GM23338 (cell line): Measurements from ENCODE around the gene FCRLA. TPM values are rescaled to one million over a fixed set of nuclear protein-coding genes. Genes with fewer than 3 reads are reported as not detected.

Source experiments
- ATAC-seq: fragments of 200-7000 bp; cut with Tn5 transposase; 3 replicates; pipeline ENCODE4 v1.9.1; 2020
- DNase-seq: peaks from one replicate; pipeline ENCODE4 v3.0.0-alpha.2; 2015; ENCODE audit warnings: low spot score
- H2AFZ ChIP-seq: fragments of 200-600 bp; sonication (generic); 2 replicates; pipeline ENCODE4 v1.8.0; 2016; ENCODE audit warnings: antibody characterized with exemption, mild to moderate bottlenecking, moderate library complexity
- H3F3A ChIP-seq: fragments of 200-600 bp; sonication (generic); replicated peaks from 2 replicates; pipeline ENCODE4 v1.8.0; 2017; ENCODE audit warnings: antibody characterized with exemption, mixed run types, low read depth
- H3K27ac ChIP-seq: fragments of 200-600 bp; sonication (generic); 2 replicates; pipeline ENCODE4 v1.6.1; 2016; ENCODE audit warnings: low read depth
- H3K27me3 ChIP-seq: fragments of 200-600 bp; sonication (generic); 2 replicates; pipeline ENCODE4 v1.8.0; 2016; ENCODE audit warnings: mild to moderate bottlenecking, mixed run types, moderate library complexity; ENCODE audit not compliant: insufficient read depth
- H3K36me3 ChIP-seq: fragments of 200-600 bp; sonication (generic); 2 replicates; pipeline ENCODE4 v1.8.0; 2016; ENCODE audit warnings: mild to moderate bottlenecking; ENCODE audit not compliant: insufficient read depth
- H3K4me1 ChIP-seq: fragments of 200-600 bp; sonication (generic); 2 replicates; pipeline ENCODE4 v1.8.0; 2016; ENCODE audit warnings: mild to moderate bottlenecking, moderate library complexity; ENCODE audit not compliant: insufficient read depth
- H3K4me2 ChIP-seq: fragments of 200-600 bp; sonication (generic); 2 replicates; pipeline ENCODE4 v1.7.1; 2017; ENCODE audit warnings: mixed run types
- H3K4me3 ChIP-seq: fragments of 200-600 bp; sonication (generic); 2 replicates; pipeline ENCODE4 v1.6.1; 2016; ENCODE audit warnings: mixed run types
- H3K79me2 ChIP-seq: fragments of 200-600 bp; sonication (generic); replicated peaks from 2 replicates; pipeline ENCODE4 v1.8.0; 2017; ENCODE audit warnings: mild to moderate bottlenecking; ENCODE audit not compliant: insufficient read depth
- H3K9me2 ChIP-seq: fragments of 200-600 bp; sonication (generic); 2 replicates; pipeline ENCODE4 v1.8.0; 2017; ENCODE audit not compliant: insufficient read depth
- H4K20me1 ChIP-seq: fragments of 200-600 bp; sonication (generic); replicated peaks from 2 replicates; pipeline ENCODE4 v1.8.0; 2017; ENCODE audit warnings: mild to moderate bottlenecking; ENCODE audit not compliant: insufficient read depth
- H3K27ac Mint-ChIP-seq: 2 replicates; pipeline ENCODE4 v1.8.0; 2020; ENCODE audit warnings: inconsistent platforms, mild to moderate bottlenecking, moderate library complexity, mixed read lengths
- H3K27me3 Mint-ChIP-seq: 3 replicates; pipeline ENCODE4 v1.8.0; 2022; ENCODE audit warnings: low read depth, mild to moderate bottlenecking, moderate library complexity, mixed read lengths, inconsistent platforms; ENCODE audit not compliant: insufficient read depth, poor library complexity
- H3K36me3 Mint-ChIP-seq: 3 replicates; pipeline ENCODE4 v1.8.0; 2021; ENCODE audit warnings: low read depth, mild to moderate bottlenecking, inconsistent platforms, moderate library complexity, mixed read lengths
- H3K4me1 Mint-ChIP-seq: 3 replicates; pipeline ENCODE4 v1.8.0; 2020; ENCODE audit warnings: mild to moderate bottlenecking, inconsistent platforms, mixed read lengths
- H3K4me3 Mint-ChIP-seq: 3 replicates; pipeline ENCODE4 v1.8.0; 2021; ENCODE audit warnings: moderate library complexity, mild to moderate bottlenecking, inconsistent platforms, mixed read lengths
- H3K9me3 Mint-ChIP-seq: 3 replicates; pipeline ENCODE4 v1.8.0; 2020; ENCODE audit warnings: moderate library complexity, mild to moderate bottlenecking, inconsistent platforms, mixed read lengths
- CREB1 ChIP-seq: fragments of 250-450 bp; sonication (Bioruptor Pico); IDR thresholded peaks from 2 replicates; pipeline ENCODE4 v1.5.0; 2020; ENCODE audit warnings: low read depth, mild to moderate bottlenecking, moderate library complexity
- EZH2 ChIP-seq: fragments of 200-600 bp; sonication (generic); IDR thresholded peaks from one replicate; pipeline ENCODE4 v1.8.0; 2017; ENCODE audit warnings: antibody characterized with exemption, mild to moderate bottlenecking, low read depth; ENCODE audit not compliant: unreplicated experiment
- EZH2phosphoT487 ChIP-seq: fragments of 200-600 bp; sonication (generic); IDR thresholded peaks from one replicate; pipeline ENCODE4 v1.8.1; 2018; ENCODE audit warnings: antibody characterized with exemption; ENCODE audit not compliant: unreplicated experiment
- JUNB ChIP-seq: IDR thresholded peaks from one replicate; pipeline ENCODE4 v1.6.1; 2016; ENCODE audit warnings: antibody characterized with exemption; ENCODE audit not compliant: unreplicated experiment
- NANOG ChIP-seq: IDR thresholded peaks from 2 replicates; pipeline ENCODE4 v1.6.1; 2016; ENCODE audit warnings: antibody characterized with exemption, borderline replicate concordance
- POLR2AphosphoS5 ChIP-seq: IDR thresholded peaks from 2 replicates; pipeline ENCODE4 v1.6.1; 2016; ENCODE audit warnings: antibody characterized with exemption, low read depth
- STAT1 ChIP-seq: IDR thresholded peaks from one replicate; pipeline ENCODE4 v1.6.1; 2016; ENCODE audit warnings: antibody characterized with exemption; ENCODE audit not compliant: unreplicated experiment
- ZNF114 ChIP-seq: fragments of 250-450 bp; sonication (Bioruptor Pico); IDR thresholded peaks from 2 replicates; pipeline ENCODE4 v1.5.0; 2020; ENCODE audit warnings: mild to moderate bottlenecking, moderate library complexity
- ZNF331 ChIP-seq: fragments of 250-450 bp; sonication (Bioruptor Pico); IDR thresholded peaks from 2 replicates; pipeline ENCODE4 v1.5.0; 2020; ENCODE audit warnings: low read depth, mild to moderate bottlenecking, moderate library complexity
- polyA plus RNA-seq: library from polyadenylated mRNA; unstranded; fragments of >200 nt; fragmentation: Nextera tagmentation; extraction: Ambion mirVana; gene quantifications from 2 replicates; pipeline ENCODE4 v1.2.1, GENCODE V29; 2016
- total RNA-seq: library from RNA; depleted of rRNA; stranded (reverse); fragments of >200 nt; shearing (Covaris generic); gene quantifications from 2 replicates; pipeline ENCODE4 v1.2.3, GENCODE V29; 2014
- TF ChIP-seq, protein P1 (sequence below): fragments of 250-450 bp; sonication (Bioruptor Pico); IDR thresholded peaks from 2 replicates; pipeline ENCODE4 v1.5.0; 2020; ENCODE audit warnings: mild to moderate bottlenecking, moderate library complexity
- TF ChIP-seq, protein P2 (sequence below): IDR thresholded peaks from 2 replicates; pipeline ENCODE4 v1.6.1; 2016; ENCODE audit warnings: antibody characterized with exemption
- TF ChIP-seq, protein P3 (sequence below), 2 experiments: fragments of 200-600 bp in 1 of 2; sonication (generic) in 1 of 2; conservative IDR thresholded peaks; 2 replicates each; pipeline versions ENCODE4 v1.5.1 to v1.6.1; 2016 to 2017; ENCODE audit warnings: antibody characterized with exemption in 2 of 2, low read depth in 2 of 2, mild to moderate bottlenecking in 2 of 2, moderate library complexity in 1 of 2
- TF ChIP-seq, protein P4 (sequence below): IDR thresholded peaks from one replicate; pipeline ENCODE4 v1.6.1; 2018; ENCODE audit warnings: antibody characterized with exemption; ENCODE audit not compliant: unreplicated experiment

FCRLA gene
- total and polyA plus RNA-seq, 2 experiments from 2014 or later, result 0.24 TPM; not detected in 1

DNA sequence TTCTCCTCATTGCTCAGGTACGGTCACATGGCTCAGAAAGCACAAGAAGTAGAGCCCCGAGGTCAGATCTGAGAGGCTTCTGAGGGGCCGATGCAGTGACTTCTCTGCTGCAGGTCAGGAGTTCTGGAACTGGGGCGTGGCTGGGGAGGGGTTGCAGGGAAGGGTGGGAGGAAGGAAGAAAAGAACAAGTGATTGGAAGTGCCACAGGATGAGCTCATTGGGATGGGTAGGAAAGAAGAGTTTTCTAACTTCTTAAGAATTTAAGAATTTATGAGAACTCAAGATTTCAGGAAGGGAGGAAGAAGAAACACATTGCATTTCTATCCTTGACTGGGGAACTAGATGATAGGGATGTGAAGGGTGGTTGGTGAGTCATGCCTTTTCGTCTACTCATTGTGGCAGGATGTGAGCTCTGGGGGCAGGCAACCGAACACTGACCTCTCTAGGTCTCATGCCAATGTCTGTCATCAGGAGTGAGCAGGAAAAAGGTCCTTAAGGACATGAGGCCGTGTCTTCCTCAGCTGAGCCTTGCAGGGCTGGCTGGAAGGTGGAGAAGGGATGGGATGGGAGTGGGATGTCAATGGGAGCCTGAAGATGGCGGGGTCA is 14.8 kb downstream of the FCRLA start:
- Histone ChIP-seq H2AFZ (no peak overlapping the region), H3K79me2 (no peaks in the 10 kb centered on the region), H3K27ac (no peak overlapping the region), H3K36me3 (no peaks in the 10 kb centered on the region), H3K4me1 (no peaks in the 10 kb centered on the region; the same call in 1 of the 2 replicates), H3K27me3 (peaks cover 39% of the 10 kb centered on the region), H3F3A (no peaks in the 10 kb centered on the region), H3K4me3 (no peak overlapping the region), H3K9me2 (0 out of 2 replicates have a peak, but pooled peaks cover 2% of the 10 kb centered on the region), H3K4me2 (no peak overlapping the region), H4K20me1 (no peaks in the 10 kb centered on the region)
- Mint-ChIP-seq H3K36me3 (no peaks in the 10 kb centered on the region), H3K27ac (no peak overlapping the region), H3K4me3 (no peak overlapping the region), H3K27me3 (peaks cover 34% of the 10 kb centered on the region), H3K4me1 (peaks cover 6% of the 10 kb centered on the region; the same call in 2 of the 3 replicates), H3K9me3 (no peaks in the 10 kb centered on the region; the same call in 2 of the 3 replicates)
- no peak for ATAC-seq
- TF ChIP-seq NANOG (no peak), POLR2AphosphoS5 (no peak), CREB1 (no peak), EZH2 (no peak), ZNF331 (CRISPR knock-in tag) (no peak), ZNF114 (CRISPR knock-in tag) (no peak), JUNB (no peak), STAT1 (no peak), EZH2phosphoT487 (no peak)
- TF ChIP-seq, protein P1, sequence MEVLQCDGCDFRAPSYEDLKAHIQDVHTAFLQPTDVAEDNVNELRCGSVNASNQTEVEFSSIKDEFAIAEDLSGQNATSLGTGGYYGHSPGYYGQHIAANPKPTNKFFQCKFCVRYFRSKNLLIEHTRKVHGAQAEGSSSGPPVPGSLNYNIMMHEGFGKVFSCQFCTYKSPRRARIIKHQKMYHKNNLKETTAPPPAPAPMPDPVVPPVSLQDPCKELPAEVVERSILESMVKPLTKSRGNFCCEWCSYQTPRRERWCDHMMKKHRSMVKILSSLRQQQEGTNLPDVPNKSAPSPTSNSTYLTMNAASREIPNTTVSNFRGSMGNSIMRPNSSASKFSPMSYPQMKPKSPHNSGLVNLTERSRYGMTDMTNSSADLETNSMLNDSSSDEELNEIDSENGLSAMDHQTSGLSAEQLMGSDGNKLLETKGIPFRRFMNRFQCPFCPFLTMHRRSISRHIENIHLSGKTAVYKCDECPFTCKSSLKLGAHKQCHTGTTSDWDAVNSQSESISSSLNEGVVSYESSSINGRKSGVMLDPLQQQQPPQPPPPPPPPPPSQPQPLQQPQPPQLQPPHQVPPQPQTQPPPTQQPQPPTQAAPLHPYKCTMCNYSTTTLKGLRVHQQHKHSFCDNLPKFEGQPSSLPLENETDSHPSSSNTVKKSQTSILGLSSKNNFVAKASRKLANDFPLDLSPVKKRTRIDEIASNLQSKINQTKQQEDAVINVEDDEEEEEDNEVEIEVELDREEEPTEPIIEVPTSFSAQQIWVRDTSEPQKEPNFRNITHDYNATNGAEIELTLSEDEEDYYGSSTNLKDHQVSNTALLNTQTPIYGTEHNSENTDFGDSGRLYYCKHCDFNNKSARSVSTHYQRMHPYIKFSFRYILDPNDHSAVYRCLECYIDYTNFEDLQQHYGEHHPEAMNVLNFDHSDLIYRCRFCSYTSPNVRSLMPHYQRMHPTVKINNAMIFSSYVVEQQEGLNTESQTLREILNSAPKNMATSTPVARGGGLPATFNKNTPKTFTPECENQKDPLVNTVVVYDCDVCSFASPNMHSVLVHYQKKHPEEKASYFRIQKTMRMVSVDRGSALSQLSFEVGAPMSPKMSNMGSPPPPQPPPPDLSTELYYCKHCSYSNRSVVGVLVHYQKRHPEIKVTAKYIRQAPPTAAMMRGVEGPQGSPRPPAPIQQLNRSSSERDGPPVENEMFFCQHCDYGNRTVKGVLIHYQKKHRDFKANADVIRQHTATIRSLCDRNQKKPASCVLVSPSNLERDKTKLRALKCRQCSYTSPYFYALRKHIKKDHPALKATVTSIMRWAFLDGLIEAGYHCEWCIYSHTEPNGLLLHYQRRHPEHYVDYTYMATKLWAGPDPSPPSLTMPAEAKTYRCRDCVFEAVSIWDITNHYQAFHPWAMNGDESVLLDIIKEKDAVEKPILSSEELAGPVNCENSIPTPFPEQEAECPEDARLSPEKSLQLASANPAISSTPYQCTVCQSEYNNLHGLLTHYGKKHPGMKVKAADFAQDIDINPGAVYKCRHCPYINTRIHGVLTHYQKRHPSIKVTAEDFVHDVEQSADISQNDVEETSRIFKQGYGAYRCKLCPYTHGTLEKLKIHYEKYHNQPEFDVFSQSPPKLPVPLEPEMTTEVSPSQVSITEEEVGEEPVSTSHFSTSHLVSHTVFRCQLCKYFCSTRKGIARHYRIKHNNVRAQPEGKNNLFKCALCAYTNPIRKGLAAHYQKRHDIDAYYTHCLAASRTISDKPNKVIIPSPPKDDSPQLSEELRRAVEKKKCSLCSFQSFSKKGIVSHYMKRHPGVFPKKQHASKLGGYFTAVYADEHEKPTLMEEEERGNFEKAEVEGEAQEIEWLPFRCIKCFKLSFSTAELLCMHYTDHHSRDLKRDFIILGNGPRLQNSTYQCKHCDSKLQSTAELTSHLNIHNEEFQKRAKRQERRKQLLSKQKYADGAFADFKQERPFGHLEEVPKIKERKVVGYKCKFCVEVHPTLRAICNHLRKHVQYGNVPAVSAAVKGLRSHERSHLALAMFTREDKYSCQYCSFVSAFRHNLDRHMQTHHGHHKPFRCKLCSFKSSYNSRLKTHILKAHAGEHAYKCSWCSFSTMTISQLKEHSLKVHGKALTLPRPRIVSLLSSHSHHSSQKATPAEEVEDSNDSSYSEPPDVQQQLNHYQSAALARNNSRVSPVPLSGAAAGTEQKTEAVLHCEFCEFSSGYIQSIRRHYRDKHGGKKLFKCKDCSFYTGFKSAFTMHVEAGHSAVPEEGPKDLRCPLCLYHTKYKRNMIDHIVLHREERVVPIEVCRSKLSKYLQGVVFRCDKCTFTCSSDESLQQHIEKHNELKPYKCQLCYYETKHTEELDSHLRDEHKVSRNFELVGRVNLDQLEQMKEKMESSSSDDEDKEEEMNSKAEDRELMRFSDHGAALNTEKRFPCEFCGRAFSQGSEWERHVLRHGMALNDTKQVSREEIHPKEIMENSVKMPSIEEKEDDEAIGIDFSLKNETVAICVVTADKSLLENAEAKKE (CRISPR knock-in tag), result no peak
- TF ChIP-seq, protein P2, sequence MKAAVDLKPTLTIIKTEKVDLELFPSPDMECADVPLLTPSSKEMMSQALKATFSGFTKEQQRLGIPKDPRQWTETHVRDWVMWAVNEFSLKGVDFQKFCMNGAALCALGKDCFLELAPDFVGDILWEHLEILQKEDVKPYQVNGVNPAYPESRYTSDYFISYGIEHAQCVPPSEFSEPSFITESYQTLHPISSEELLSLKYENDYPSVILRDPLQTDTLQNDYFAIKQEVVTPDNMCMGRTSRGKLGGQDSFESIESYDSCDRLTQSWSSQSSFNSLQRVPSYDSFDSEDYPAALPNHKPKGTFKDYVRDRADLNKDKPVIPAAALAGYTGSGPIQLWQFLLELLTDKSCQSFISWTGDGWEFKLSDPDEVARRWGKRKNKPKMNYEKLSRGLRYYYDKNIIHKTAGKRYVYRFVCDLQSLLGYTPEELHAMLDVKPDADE, result no peak
- TF ChIP-seq, protein P3, sequence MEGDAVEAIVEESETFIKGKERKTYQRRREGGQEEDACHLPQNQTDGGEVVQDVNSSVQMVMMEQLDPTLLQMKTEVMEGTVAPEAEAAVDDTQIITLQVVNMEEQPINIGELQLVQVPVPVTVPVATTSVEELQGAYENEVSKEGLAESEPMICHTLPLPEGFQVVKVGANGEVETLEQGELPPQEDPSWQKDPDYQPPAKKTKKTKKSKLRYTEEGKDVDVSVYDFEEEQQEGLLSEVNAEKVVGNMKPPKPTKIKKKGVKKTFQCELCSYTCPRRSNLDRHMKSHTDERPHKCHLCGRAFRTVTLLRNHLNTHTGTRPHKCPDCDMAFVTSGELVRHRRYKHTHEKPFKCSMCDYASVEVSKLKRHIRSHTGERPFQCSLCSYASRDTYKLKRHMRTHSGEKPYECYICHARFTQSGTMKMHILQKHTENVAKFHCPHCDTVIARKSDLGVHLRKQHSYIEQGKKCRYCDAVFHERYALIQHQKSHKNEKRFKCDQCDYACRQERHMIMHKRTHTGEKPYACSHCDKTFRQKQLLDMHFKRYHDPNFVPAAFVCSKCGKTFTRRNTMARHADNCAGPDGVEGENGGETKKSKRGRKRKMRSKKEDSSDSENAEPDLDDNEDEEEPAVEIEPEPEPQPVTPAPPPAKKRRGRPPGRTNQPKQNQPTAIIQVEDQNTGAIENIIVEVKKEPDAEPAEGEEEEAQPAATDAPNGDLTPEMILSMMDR (conservative IDR thresholded peaks at IDR 0.05; ENCODE audit: low read depth in 2 of 2), result no peak
- TF ChIP-seq, protein P4, sequence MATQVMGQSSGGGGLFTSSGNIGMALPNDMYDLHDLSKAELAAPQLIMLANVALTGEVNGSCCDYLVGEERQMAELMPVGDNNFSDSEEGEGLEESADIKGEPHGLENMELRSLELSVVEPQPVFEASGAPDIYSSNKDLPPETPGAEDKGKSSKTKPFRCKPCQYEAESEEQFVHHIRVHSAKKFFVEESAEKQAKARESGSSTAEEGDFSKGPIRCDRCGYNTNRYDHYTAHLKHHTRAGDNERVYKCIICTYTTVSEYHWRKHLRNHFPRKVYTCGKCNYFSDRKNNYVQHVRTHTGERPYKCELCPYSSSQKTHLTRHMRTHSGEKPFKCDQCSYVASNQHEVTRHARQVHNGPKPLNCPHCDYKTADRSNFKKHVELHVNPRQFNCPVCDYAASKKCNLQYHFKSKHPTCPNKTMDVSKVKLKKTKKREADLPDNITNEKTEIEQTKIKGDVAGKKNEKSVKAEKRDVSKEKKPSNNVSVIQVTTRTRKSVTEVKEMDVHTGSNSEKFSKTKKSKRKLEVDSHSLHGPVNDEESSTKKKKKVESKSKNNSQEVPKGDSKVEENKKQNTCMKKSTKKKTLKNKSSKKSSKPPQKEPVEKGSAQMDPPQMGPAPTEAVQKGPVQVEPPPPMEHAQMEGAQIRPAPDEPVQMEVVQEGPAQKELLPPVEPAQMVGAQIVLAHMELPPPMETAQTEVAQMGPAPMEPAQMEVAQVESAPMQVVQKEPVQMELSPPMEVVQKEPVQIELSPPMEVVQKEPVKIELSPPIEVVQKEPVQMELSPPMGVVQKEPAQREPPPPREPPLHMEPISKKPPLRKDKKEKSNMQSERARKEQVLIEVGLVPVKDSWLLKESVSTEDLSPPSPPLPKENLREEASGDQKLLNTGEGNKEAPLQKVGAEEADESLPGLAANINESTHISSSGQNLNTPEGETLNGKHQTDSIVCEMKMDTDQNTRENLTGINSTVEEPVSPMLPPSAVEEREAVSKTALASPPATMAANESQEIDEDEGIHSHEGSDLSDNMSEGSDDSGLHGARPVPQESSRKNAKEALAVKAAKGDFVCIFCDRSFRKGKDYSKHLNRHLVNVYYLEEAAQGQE, result no peak
- DNase-seq, result no peak
